Nephron (organoid): ENCODE measurements around the gene FZD4.
"Not testable (repeated sequence)": the region's sequence is repeated elsewhere in the genome, so short reads cannot be mapped to it uniquely, and the experiment has no call there.

Experiments used
- H3K27ac Mint-ChIP-seq, 3 experiments: 2 replicates each; pipeline ENCODE4 v1.8.0; 2020; ENCODE audit warnings: mixed read lengths in 3 of 3, mild to moderate bottlenecking in 2 of 3, moderate library complexity in 1 of 3
- H3K27me3 Mint-ChIP-seq: 2 replicates; pipeline ENCODE4 v1.8.0; 2021; ENCODE audit warnings: low read depth, mild to moderate bottlenecking, moderate library complexity, mixed read lengths
- H3K36me3 Mint-ChIP-seq: 2 replicates; pipeline ENCODE4 v1.8.0; 2020; ENCODE audit warnings: low read depth, mixed read lengths
- H3K4me1 Mint-ChIP-seq: 2 replicates; pipeline ENCODE4 v1.8.0; 2020; ENCODE audit warnings: mixed read lengths
- H3K4me3 Mint-ChIP-seq, 3 experiments: 2 replicates each; pipeline ENCODE4 v1.8.0; 2020; ENCODE audit warnings: mild to moderate bottlenecking in 3 of 3, mixed read lengths in 3 of 3, moderate library complexity in 2 of 3
- H3K9me3 Mint-ChIP-seq: 2 replicates; pipeline ENCODE4 v1.8.0; 2020; ENCODE audit warnings: mixed read lengths
- TF ChIP-seq, protein P1 (sequence below), 3 experiments: fragments of 200-600 bp; sonication (generic); IDR thresholded peaks; one replicate each; pipeline ENCODE4 v1.5.0; 2021; ENCODE audit warnings: antibody characterized with exemption in 3 of 3; ENCODE audit not compliant: unreplicated experiment in 3 of 3

Gene FZD4

DNA sequence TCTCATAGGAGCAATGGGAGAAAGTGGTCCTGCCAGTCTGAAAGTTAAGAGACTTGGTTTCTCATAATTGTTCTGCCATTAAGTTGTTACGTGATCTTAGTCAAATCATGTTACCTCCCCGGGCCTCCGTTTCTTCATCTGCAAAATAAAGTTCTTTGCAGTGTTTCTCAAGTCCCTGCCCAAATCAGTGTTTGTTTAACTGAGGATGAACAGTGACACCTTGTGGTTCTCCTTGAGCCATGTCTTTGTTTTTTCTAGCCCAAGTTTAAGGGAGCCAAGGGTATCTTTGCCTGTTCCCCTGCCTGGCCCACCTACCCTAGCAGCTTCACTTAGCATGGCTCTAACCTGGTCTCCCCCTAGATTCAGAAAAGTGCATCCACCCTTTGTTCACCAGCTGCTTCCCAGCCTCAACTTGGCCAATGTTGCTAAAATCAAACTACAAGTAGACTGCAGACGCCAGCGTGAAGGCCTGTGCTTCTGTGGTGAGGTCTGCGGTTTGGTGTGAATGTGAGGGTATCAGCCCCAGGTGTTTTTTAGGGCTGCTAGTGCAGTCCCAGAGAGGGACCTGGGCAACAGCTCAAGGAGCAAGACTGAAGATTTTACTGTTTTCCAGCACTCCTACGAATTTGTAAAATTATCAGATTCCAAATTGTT lies 35.5 kb downstream of the FZD4 start:
- peak overlapping the region in 1 of 3 experiments; percentile 17 for H3K4me3 Mint-ChIP-seq
- peaks cover 17% of the 10 kb centered on the region for H3K36me3 Mint-ChIP-seq
- peaks cover 60% of the 10 kb centered on the region for H3K4me1 Mint-ChIP-seq
- H3K27ac Mint-ChIP-seq = peak overlapping the region; percentile 93 to 96 (median 96)
- no peaks in the 10 kb centered on the region for H3K27me3 Mint-ChIP-seq
- TF ChIP-seq, protein P1, sequence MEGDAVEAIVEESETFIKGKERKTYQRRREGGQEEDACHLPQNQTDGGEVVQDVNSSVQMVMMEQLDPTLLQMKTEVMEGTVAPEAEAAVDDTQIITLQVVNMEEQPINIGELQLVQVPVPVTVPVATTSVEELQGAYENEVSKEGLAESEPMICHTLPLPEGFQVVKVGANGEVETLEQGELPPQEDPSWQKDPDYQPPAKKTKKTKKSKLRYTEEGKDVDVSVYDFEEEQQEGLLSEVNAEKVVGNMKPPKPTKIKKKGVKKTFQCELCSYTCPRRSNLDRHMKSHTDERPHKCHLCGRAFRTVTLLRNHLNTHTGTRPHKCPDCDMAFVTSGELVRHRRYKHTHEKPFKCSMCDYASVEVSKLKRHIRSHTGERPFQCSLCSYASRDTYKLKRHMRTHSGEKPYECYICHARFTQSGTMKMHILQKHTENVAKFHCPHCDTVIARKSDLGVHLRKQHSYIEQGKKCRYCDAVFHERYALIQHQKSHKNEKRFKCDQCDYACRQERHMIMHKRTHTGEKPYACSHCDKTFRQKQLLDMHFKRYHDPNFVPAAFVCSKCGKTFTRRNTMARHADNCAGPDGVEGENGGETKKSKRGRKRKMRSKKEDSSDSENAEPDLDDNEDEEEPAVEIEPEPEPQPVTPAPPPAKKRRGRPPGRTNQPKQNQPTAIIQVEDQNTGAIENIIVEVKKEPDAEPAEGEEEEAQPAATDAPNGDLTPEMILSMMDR (IDR thresholded peaks at IDR 0.05; ENCODE audit: unreplicated experiment in 3 of 3) = peak; percentile 52 to 65 (median 56)
- H3K9me3 Mint-ChIP-seq = no peaks in the 10 kb centered on the region

DNA sequence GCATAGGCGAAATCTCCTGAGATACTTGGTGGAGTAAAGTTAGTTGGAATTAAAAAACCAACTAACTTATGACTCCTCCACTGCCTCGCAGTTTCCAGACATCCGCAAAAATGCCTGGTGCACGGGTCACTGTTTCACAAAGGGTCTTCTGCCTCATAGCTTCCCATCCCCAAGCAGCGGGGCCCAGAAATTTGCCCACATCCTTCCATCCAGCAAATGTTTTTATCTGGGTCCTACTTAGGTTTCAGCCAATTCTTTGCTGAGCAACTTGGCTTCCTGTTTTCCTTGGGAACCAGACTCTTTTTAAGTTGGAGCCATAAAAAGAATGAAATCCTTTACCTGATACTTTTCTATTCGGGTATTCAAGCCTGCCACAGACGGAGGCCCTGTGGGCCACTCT lies 36.2 kb downstream of the FZD4 start:
- Mint-ChIP-seq H3K36me3 (peaks cover 13% of the 10 kb centered on the region), H3K27ac (peak overlapping the region; percentile 93 to 96 (median 96)), H3K4me3 (no peak overlapping the region), H3K4me1 (peaks cover 55% of the 10 kb centered on the region), H3K9me3 (no peaks in the 10 kb centered on the region), H3K27me3 (no peaks in the 10 kb centered on the region)
- TF ChIP-seq, protein P1 (IDR thresholded peaks at IDR 0.05; ENCODE audit: unreplicated experiment in 3 of 3) = no peak

DNA sequence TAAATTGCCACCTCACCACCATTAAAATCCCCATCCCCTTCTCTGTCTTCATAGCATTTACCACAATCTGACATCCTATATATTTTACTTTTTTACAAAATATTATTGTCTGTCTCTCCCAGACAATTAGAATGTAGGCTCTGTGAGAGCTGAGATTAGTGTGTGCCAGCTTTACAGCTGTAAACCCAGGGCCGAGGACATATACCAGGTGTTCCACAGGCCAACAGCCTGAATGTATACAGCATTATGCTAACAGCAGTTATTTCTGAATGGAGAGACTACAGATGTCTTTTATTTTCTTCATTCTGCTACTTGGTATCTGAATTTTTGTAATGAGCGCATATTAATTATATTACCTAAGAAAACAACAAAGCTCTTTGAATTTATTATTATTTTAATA lies 36.7 kb downstream of the FZD4 start:
- Mint-ChIP-seq H3K27ac (peak overlapping the region; percentile 93 to 96 (median 96)), H3K4me3 (no peak overlapping the region), H3K9me3 (peaks cover 3% of the 10 kb centered on the region), H3K4me1 (peaks cover 53% of the 10 kb centered on the region), H3K36me3 (peaks cover 13% of the 10 kb centered on the region), H3K27me3 (no peaks in the 10 kb centered on the region)
- TF ChIP-seq, protein P1 (IDR thresholded peaks at IDR 0.05; ENCODE audit: unreplicated experiment in 3 of 3) = no peak

DNA sequence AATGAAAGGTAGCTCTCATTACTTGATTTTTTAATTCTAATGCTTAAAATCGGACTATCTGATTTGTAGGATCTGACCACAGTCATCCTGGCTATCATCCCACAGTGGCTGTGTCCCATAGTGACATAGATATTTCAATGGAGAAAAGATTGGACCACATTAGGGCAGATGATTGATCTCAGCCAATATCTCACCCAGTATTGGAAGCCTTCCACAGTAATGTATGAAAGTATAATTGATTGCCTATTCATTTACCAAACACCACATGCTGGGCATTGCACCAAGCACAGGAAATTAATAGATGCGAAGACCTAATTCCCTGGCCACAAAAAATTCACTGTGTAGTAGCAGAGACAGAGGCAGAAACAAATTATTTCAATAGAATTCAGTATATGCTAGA lies 37.6 kb downstream of the FZD4 start:
- no peaks in the 10 kb centered on the region for H3K27me3 Mint-ChIP-seq

DNA sequence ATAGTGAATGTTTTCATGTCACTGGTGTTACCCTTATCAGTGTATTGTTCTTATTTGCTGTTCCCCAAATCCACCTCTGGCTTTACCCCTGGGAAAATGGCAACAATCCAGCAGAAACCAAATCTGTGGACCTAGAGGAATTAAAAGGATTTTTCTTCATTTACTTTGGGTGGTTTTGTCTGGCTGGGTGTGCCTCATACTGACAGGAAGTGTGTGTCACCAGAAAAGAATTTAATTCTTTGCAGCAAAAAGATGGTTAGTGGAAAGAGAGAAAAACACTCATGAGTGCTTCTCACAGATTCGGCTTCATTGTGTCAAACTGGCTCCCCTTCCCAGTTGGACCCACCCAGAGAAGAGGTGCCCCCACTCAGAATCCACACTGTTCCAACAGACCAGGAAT lies 38.9 kb downstream of the FZD4 start:
- Mint-ChIP-seq H3K4me1 (peaks cover 52% of the 10 kb centered on the region), H3K36me3 (peaks cover 29% of the 10 kb centered on the region), H3K27ac (peak overlapping the region; percentile 71 to 96 (median 96)), H3K27me3 (no peaks in the 10 kb centered on the region), H3K9me3 (peaks cover 19% of the 10 kb centered on the region), H3K4me3 (no peak overlapping the region)
- TF ChIP-seq, protein P1 (IDR thresholded peaks at IDR 0.05; ENCODE audit: unreplicated experiment in 3 of 3) = no peak

More for the DNA sequence above, 37.6 kb downstream of the FZD4 start:
- peaks cover 56% of the 10 kb centered on the region for H3K4me1 Mint-ChIP-seq
- H3K27ac Mint-ChIP-seq = peak overlapping the region; percentile 93 to 96 (median 96)
- H3K36me3 Mint-ChIP-seq = peaks cover 22% of the 10 kb centered on the region
- TF ChIP-seq, protein P1 (IDR thresholded peaks at IDR 0.05; ENCODE audit: unreplicated experiment in 3 of 3) = no peak
- H3K9me3 Mint-ChIP-seq = peaks cover 9% of the 10 kb centered on the region
- H3K4me3 Mint-ChIP-seq = no peak overlapping the region

DNA sequence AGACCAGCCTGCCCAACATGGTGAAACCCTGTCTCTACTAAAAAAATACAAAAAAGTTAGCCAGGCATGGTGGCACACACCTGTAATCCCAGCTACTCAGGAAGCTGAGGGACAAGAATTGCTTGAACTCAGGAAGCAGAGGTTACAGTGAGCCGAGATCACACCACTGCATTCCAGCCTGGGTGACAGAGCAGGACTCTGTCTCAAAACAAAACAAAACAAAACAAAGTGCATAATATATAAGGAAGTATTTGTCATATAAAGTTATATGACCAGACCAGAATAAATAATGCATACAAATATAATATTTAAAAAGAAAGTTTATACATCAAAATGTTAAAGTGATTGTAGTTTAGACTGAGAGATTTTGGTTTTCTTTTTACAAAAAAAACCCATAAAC lies 39.3 kb downstream of the FZD4 start:
- Mint-ChIP-seq H3K36me3 (peaks cover 29% of the 10 kb centered on the region), H3K9me3 (peaks cover 21% of the 10 kb centered on the region), H3K27ac (peak overlapping the region; percentile 71 to 96 (median 96)), H3K4me1 (peaks cover 49% of the 10 kb centered on the region)
- not testable (repeated sequence) for H3K27me3 Mint-ChIP-seq, H3K4me3 Mint-ChIP-seq
